HG03108 (cell line): ENCODE results near the gene PALM3.

Experiments used
- ATAC-seq: cut with Tn5 transposase; IDR thresholded peaks from one replicate; pipeline ENCODE4 v1.9.1; 2021; ENCODE audit warnings: moderate library complexity; ENCODE audit not compliant: unreplicated experiment

Gene PALM3

GRCh38 chr19:14089662-14090508 lies 28.0 kb upstream of the PALM3 start:
- ATAC-seq: no peak

- ATAC-seq: no peak
Measured at GRCh38 chr19:14089412-14089661, 27.5 kb upstream of the PALM3 start.

- no peak for ATAC-seq
Measured at GRCh38 chr19:14088634-14089411, 26.9 kb upstream of the PALM3 start.

GRCh38 chr19:14086098-14086497 lies 24.2 kb upstream of the PALM3 start:
- ATAC-seq: no peak

- no peak for ATAC-seq
Measured at GRCh38 chr19:14085309-14085995, 23.6 kb upstream of the PALM3 start, which contains the start of gene C19orf67. TSS of gene C19orf67 (minus strand) at chr19:14085783. CDS start at chr19:14085627, 156 bp downstream.

GRCh38 chr19:14082675-14082960 lies 20.7 kb upstream of the PALM3 start:
- ATAC-seq: no peak

GRCh38 chr19:14081797-14082674 lies 20.2 kb upstream of the PALM3 start:
- no peak for ATAC-seq

- ATAC-seq: peak; percentile 81
Measured at GRCh38 chr19:14080887-14081796, 19.3 kb upstream of the PALM3 start.

- ATAC-seq: no peak
Measured at GRCh38 chr19:14078411-14078810, 16.5 kb upstream of the PALM3 start.

- no peak for ATAC-seq
Measured at GRCh38 chr19:14073925-14074838, 12.3 kb upstream of the PALM3 start.

- ATAC-seq: peak; percentile 53
Measured at GRCh38 chr19:14073261-14073924, 11.5 kb upstream of the PALM3 start.

GRCh38 chr19:14072535-14073260 lies 10.8 kb upstream of the PALM3 start, which contains the start of gene MISP3:
TSS of gene MISP3 (plus strand) at chr19:14072786. CDS start at chr19:14073310, 524 bp downstream.
- ATAC-seq: no peak

- ATAC-seq: no peak
Measured at GRCh38 chr19:14070268-14071050, 8.6 kb upstream of the PALM3 start.

- no peak for ATAC-seq
Measured at GRCh38 chr19:14066134-14066533, 4.3 kb upstream of the PALM3 start.

- no peak for ATAC-seq
Measured at GRCh38 chr19:14063105-14063504, 1.2 kb upstream of the PALM3 start.

- no peak for ATAC-seq
Measured at GRCh38 chr19:14062558-14062855, 631 bp upstream of the PALM3 start.
